MCF 10A (cell line): ENCODE data around the gene ASPG. TPM values are rescaled to one million over a fixed set of nuclear protein-coding genes. Genes with fewer than 3 reads are reported as not detected.

Source experiments
- BruUV-seq: library from RNA; stranded (reverse); fragments of 400-500 nt; replicated peaks from 2 replicates; lab custom pipeline; 2021; lab: Mats Ljungman, UMichigan
- CTCF ChIA-PET: fragments of 300-600 bp; sonication (Branson Sonifier 250); formaldehyde crosslinking; extraction: SDS; loops from one replicate; lab custom pipeline; 2021; ENCODE audit warnings: antibody characterized with exemption, inconsistent platforms; lab: Yijun Ruan, JAX
- POLR2A ChIA-PET: fragments of 300-600, 350-650 bp; sonication (Branson Sonifier 250); formaldehyde crosslinking; extraction: SDS; loops from one replicate; lab custom pipeline; 2020; ENCODE audit warnings: antibody characterized with exemption, inconsistent platforms; lab: Yijun Ruan, JAX
- DNase-seq: peaks from one replicate; pipeline ENCODE4 v3.0.0-alpha.2; 2018; ENCODE audit not compliant: unreplicated experiment
- H3K27ac Mint-ChIP-seq: one replicate; pipeline ENCODE4 v1.8.0; 2022; ENCODE audit warnings: mild to moderate bottlenecking, low read depth, mixed read lengths; ENCODE audit not compliant: unreplicated experiment
- H3K27me3 Mint-ChIP-seq: one replicate; pipeline ENCODE4 v1.8.0; 2022; ENCODE audit warnings: mixed read lengths; ENCODE audit not compliant: insufficient read depth, unreplicated experiment
- H3K36me3 Mint-ChIP-seq: one replicate; pipeline ENCODE4 v1.8.0; 2022; ENCODE audit warnings: mild to moderate bottlenecking, moderate library complexity, mixed read lengths; ENCODE audit not compliant: insufficient read depth, unreplicated experiment
- H3K4me1 Mint-ChIP-seq: one replicate; pipeline ENCODE4 v1.8.0; 2022; ENCODE audit warnings: mixed read lengths; ENCODE audit not compliant: insufficient read depth, unreplicated experiment
- H3K4me3 Mint-ChIP-seq: one replicate; pipeline ENCODE4 v1.8.0; 2022; ENCODE audit warnings: mild to moderate bottlenecking, moderate library complexity, mixed read lengths; ENCODE audit not compliant: unreplicated experiment
- H3K9me3 Mint-ChIP-seq: one replicate; pipeline ENCODE4 v1.8.0; 2022; ENCODE audit warnings: mixed read lengths; ENCODE audit not compliant: unreplicated experiment
- intact Hi-C: fragments of 100-400 bp; cut with micrococcal nuclease; formaldehyde crosslinking; loops from 2 replicates; pipeline ENCODE4 v1.14.1; 2022
- total RNA-seq: library from RNA; stranded (reverse); gene quantifications from 2 replicates; pipeline ENCODE4 v1.2.3, GENCODE V29; 2022
- TF ChIP-seq, protein P1 (sequence below): fragments of 200-600 bp; IDR thresholded peaks from one replicate; pipeline ENCODE4 v1.8.0; 2022; ENCODE audit warnings: antibody characterized with exemption, mild to moderate bottlenecking; ENCODE audit not compliant: unreplicated experiment

The ASPG gene
- total RNA-seq, 1 experiment from 2014 or later: 0.12 TPM

DNA sequence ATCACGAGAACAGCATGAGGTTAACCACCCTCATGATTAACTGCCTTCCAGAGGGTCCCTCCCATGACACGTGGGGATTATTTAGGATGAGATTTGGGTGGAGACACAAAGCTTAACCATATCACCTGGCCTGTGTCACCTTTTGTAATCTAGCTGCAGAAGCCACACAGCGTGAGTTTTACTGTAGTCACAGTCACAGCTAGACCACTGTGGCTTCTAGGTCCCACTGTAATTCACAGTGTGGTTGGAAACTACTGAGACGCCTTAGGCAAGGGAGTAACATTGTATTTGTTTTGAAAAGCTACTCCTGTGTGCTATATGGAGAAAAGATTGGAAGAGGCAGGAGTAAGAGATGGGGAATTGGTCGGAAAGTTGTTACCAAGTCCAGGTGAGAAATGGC is 46.3 kb upstream of the ASPG start:
- no peak overlapping the region for H3K27ac Mint-ChIP-seq
- no peak overlapping the region for H3K4me3 Mint-ChIP-seq
- intact Hi-C loops: no loop called here
- no peaks in the 10 kb centered on the region for H3K36me3 Mint-ChIP-seq
- ChIA-PET CTCF (no interaction called here), POLR2A (no interaction called here)
- TF ChIP-seq, protein P1, sequence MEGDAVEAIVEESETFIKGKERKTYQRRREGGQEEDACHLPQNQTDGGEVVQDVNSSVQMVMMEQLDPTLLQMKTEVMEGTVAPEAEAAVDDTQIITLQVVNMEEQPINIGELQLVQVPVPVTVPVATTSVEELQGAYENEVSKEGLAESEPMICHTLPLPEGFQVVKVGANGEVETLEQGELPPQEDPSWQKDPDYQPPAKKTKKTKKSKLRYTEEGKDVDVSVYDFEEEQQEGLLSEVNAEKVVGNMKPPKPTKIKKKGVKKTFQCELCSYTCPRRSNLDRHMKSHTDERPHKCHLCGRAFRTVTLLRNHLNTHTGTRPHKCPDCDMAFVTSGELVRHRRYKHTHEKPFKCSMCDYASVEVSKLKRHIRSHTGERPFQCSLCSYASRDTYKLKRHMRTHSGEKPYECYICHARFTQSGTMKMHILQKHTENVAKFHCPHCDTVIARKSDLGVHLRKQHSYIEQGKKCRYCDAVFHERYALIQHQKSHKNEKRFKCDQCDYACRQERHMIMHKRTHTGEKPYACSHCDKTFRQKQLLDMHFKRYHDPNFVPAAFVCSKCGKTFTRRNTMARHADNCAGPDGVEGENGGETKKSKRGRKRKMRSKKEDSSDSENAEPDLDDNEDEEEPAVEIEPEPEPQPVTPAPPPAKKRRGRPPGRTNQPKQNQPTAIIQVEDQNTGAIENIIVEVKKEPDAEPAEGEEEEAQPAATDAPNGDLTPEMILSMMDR: no peak
- DNase-seq: no peak
- no peaks in the 10 kb centered on the region for H3K4me1 Mint-ChIP-seq
- H3K27me3 Mint-ChIP-seq: no peaks in the 10 kb centered on the region
- no TSS peak for BruUV-seq
- no peaks in the 10 kb centered on the region for H3K9me3 Mint-ChIP-seq

DNA sequence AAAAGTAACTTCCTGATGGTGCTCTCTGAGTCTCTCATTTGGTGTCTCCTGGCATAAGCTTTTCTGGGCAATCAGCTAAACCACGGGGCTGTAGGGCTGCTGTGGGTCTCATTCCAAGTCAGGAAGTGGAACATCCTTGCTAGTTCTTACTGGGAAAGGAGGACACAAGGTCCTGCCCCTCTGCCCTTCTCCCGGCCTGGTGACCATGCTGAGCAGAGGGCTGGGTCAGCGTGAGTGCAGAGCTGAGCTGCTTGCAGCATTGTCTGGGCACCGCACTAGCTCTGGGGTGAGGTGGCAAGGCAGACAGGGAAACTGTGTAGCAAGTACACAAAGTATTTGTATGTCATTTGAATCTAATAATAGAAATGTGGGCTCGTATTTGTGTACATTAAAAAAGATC is 45.0 kb upstream of the ASPG start:
- CTCF ChIA-PET: interaction anchor here (0.6 to 0.7 kb wide), 2 partner anchors 35 to 61 kb away, joined by 3 read pairs; no protein-coding TSS in a partner anchor
- no peaks in the 10 kb centered on the region for H3K4me1 Mint-ChIP-seq
- no peak for DNase-seq
- intact Hi-C loops: no loop called here
- no TSS peak for BruUV-seq
- no peaks in the 10 kb centered on the region for H3K9me3 Mint-ChIP-seq
- TF ChIP-seq, protein P1: no peak
- no peaks in the 10 kb centered on the region for H3K36me3 Mint-ChIP-seq
- no peaks in the 10 kb centered on the region for H3K27me3 Mint-ChIP-seq
- POLR2A ChIA-PET: no interaction called here
- no peak overlapping the region for H3K27ac Mint-ChIP-seq
- H3K4me3 Mint-ChIP-seq: no peak overlapping the region

DNA sequence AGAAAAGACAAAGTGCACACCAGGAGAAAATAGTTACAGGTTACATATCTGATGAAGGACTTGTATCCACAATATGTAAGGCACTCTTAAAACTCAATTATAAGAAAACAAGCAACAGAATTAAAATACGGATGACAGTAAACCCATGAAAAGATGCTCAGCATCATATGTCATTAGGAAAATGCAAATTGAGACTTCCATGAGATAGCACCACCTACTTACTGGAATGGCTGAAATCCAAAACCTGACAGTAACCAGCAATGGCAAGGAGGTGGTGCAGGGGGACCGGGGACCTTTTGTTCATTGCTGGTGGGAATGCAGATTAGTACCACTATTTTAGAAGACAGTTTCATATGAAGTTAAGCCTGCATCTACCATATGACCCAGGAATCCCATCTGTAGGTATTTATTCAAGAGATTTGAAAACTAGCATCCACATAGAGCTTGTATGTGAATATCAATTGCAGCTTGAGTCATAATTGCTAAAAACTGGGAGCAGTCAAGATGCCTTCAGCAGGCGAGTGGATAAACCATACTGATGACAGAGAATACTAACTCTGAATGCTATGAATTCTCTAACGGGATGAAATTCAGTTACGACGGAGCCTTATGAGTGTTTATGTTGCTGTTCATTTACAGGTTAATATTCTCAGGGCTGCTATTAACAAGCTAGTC is 43.9 kb upstream of the ASPG start:
- Mint-ChIP-seq H3K27me3 (no peaks in the 10 kb centered on the region), H3K4me1 (no peaks in the 10 kb centered on the region)

DNA sequence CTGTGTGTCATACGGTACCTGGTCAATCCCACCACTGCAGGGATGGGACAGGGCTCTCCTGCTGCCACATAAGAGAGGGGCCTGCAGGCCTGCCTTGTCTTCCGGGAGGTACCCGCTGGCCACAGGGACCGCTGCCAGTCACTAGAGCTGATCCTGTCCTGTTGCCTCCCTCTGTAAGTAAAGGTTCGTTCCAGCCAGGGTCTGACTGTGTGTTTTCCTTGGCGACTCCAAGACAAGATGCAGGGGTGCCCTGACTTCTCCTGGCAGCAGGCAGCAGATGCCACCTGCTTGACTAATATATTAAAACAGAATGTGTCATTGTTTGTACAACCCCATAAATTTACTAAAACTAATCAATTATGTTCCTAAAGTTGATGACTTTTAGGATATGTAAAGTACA is 41.5 kb upstream of the ASPG start:
- Mint-ChIP-seq H3K9me3 (no peaks in the 10 kb centered on the region), H3K27me3 (no peaks in the 10 kb centered on the region), H3K27ac (no peak overlapping the region), H3K4me3 (no peak overlapping the region), H3K36me3 (no peaks in the 10 kb centered on the region), H3K4me1 (peaks cover 15% of the 10 kb centered on the region)
- ChIA-PET CTCF (no interaction called here), POLR2A (no interaction called here)
- intact Hi-C loops: no loop called here
- TF ChIP-seq, protein P1: no peak
- DNase-seq: no peak
- BruUV-seq: no TSS peak

More for the DNA sequence above, 43.9 kb upstream of the ASPG start:
- no peak for DNase-seq
- POLR2A ChIA-PET: interaction anchor here (1.4 kb wide), 1 partner anchor 9 kb away, joined by 3 read pairs; no protein-coding TSS in a partner anchor
- CTCF ChIA-PET: interaction anchor here (0.5 kb wide), 1 partner anchor 680 kb away, joined by 3 read pairs; no protein-coding TSS in a partner anchor
- intact Hi-C loops: no loop called here
- Mint-ChIP-seq H3K9me3 (no peaks in the 10 kb centered on the region), H3K27ac (no peak overlapping the region), H3K4me3 (no peak overlapping the region), H3K36me3 (no peaks in the 10 kb centered on the region)
- TF ChIP-seq, protein P1: no peak
- no TSS peak for BruUV-seq
